ENCODE measurements around the gene KRTAP5-5. TPM values are rescaled to one million over a fixed set of nuclear protein-coding genes. Genes with fewer than 3 reads are reported as not detected.

Gene KRTAP5-5
- total and polyA plus RNA-seq, 2 experiments from 2014 or later = not detected

DNA sequence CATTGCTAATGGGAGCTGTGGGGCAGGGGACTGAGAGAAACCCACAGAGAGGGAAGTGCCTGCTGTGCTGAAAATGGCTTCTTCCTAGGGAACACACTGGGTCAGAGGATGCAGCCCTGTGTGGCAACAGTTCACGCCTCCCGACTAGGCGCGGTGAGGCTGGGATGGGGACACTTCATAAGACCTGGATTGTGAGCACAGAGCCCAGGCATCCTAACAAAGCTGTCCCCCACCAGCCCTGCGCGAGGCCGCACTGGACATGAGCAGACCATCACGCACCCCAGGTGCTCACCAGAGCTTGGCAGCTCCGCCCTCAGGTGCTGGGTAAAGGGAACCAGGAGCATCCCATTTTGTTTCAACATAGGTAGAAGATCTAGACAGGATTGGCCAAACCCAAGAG lies 5.9 kb upstream of the KRTAP5-5 start:
- peaks cover 14% of the 10 kb centered on the region for H3K27me3 Mint-ChIP-seq (ENCODE audit: insufficient read depth, low read depth, poor library complexity)
- Histone ChIP-seq H3F3A (replicated peaks; ENCODE audit: low read depth) (no peaks in the 10 kb centered on the region), H3K27ac (ENCODE audit: low read depth) (no peak overlapping the region), H3K36me3 (ENCODE audit: insufficient read depth) (no peaks in the 10 kb centered on the region), H3K4me1 (ENCODE audit: insufficient read depth) (no peaks in the 10 kb centered on the region), H3K4me3 (no peak overlapping the region), H3K79me2 (replicated peaks; ENCODE audit: insufficient read depth) (no peaks in the 10 kb centered on the region), H3K9me2 (ENCODE audit: insufficient read depth) (no peaks in the 10 kb centered on the region), H2AFZ (no peak overlapping the region), H3K27me3 (ENCODE audit: insufficient read depth) (no peaks in the 10 kb centered on the region), H4K20me1 (replicated peaks; ENCODE audit: insufficient read depth) (no peaks in the 10 kb centered on the region), H3K4me2 (no peak overlapping the region)
- ATAC-seq (peak; percentile 40; the same call in 2 of the 3 replicates), DNase-seq (ENCODE audit: low spot score) (peak; percentile 11)
- no peaks in the 10 kb centered on the region for H3K9me3 Mint-ChIP-seq
- no peak overlapping the region for H3K27ac Mint-ChIP-seq
- no peaks in the 10 kb centered on the region for H3K36me3 Mint-ChIP-seq (ENCODE audit: low read depth)
- no peak overlapping the region for H3K4me3 Mint-ChIP-seq
- TF ChIP-seq NANOG (IDR thresholded peaks at IDR 0.05; ENCODE audit: borderline replicate concordance) = no peak
- TF ChIP-seq STAT1 (IDR thresholded peaks at IDR 0.05; ENCODE audit: unreplicated experiment) = no peak
- TF ChIP-seq POLR2AphosphoS5 (IDR thresholded peaks at IDR 0.05; ENCODE audit: low read depth) = no peak
- TF ChIP-seq, protein P1, sequence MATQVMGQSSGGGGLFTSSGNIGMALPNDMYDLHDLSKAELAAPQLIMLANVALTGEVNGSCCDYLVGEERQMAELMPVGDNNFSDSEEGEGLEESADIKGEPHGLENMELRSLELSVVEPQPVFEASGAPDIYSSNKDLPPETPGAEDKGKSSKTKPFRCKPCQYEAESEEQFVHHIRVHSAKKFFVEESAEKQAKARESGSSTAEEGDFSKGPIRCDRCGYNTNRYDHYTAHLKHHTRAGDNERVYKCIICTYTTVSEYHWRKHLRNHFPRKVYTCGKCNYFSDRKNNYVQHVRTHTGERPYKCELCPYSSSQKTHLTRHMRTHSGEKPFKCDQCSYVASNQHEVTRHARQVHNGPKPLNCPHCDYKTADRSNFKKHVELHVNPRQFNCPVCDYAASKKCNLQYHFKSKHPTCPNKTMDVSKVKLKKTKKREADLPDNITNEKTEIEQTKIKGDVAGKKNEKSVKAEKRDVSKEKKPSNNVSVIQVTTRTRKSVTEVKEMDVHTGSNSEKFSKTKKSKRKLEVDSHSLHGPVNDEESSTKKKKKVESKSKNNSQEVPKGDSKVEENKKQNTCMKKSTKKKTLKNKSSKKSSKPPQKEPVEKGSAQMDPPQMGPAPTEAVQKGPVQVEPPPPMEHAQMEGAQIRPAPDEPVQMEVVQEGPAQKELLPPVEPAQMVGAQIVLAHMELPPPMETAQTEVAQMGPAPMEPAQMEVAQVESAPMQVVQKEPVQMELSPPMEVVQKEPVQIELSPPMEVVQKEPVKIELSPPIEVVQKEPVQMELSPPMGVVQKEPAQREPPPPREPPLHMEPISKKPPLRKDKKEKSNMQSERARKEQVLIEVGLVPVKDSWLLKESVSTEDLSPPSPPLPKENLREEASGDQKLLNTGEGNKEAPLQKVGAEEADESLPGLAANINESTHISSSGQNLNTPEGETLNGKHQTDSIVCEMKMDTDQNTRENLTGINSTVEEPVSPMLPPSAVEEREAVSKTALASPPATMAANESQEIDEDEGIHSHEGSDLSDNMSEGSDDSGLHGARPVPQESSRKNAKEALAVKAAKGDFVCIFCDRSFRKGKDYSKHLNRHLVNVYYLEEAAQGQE (IDR thresholded peaks at IDR 0.05; ENCODE audit: unreplicated experiment) = no peak
- TF ChIP-seq CREB1 (CRISPR knock-in tag; IDR thresholded peaks at IDR 0.05; ENCODE audit: low read depth) = no peak
- TF ChIP-seq EZH2phosphoT487 (IDR thresholded peaks at IDR 0.05; ENCODE audit: unreplicated experiment) = no peak
- TF ChIP-seq, protein P2, sequence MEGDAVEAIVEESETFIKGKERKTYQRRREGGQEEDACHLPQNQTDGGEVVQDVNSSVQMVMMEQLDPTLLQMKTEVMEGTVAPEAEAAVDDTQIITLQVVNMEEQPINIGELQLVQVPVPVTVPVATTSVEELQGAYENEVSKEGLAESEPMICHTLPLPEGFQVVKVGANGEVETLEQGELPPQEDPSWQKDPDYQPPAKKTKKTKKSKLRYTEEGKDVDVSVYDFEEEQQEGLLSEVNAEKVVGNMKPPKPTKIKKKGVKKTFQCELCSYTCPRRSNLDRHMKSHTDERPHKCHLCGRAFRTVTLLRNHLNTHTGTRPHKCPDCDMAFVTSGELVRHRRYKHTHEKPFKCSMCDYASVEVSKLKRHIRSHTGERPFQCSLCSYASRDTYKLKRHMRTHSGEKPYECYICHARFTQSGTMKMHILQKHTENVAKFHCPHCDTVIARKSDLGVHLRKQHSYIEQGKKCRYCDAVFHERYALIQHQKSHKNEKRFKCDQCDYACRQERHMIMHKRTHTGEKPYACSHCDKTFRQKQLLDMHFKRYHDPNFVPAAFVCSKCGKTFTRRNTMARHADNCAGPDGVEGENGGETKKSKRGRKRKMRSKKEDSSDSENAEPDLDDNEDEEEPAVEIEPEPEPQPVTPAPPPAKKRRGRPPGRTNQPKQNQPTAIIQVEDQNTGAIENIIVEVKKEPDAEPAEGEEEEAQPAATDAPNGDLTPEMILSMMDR (conservative IDR thresholded peaks at IDR 0.05; ENCODE audit: low read depth in 2 of 2) = no peak
- TF ChIP-seq ZNF114 (CRISPR knock-in tag; IDR thresholded peaks at IDR 0.05) = no peak
- TF ChIP-seq, protein P3, sequence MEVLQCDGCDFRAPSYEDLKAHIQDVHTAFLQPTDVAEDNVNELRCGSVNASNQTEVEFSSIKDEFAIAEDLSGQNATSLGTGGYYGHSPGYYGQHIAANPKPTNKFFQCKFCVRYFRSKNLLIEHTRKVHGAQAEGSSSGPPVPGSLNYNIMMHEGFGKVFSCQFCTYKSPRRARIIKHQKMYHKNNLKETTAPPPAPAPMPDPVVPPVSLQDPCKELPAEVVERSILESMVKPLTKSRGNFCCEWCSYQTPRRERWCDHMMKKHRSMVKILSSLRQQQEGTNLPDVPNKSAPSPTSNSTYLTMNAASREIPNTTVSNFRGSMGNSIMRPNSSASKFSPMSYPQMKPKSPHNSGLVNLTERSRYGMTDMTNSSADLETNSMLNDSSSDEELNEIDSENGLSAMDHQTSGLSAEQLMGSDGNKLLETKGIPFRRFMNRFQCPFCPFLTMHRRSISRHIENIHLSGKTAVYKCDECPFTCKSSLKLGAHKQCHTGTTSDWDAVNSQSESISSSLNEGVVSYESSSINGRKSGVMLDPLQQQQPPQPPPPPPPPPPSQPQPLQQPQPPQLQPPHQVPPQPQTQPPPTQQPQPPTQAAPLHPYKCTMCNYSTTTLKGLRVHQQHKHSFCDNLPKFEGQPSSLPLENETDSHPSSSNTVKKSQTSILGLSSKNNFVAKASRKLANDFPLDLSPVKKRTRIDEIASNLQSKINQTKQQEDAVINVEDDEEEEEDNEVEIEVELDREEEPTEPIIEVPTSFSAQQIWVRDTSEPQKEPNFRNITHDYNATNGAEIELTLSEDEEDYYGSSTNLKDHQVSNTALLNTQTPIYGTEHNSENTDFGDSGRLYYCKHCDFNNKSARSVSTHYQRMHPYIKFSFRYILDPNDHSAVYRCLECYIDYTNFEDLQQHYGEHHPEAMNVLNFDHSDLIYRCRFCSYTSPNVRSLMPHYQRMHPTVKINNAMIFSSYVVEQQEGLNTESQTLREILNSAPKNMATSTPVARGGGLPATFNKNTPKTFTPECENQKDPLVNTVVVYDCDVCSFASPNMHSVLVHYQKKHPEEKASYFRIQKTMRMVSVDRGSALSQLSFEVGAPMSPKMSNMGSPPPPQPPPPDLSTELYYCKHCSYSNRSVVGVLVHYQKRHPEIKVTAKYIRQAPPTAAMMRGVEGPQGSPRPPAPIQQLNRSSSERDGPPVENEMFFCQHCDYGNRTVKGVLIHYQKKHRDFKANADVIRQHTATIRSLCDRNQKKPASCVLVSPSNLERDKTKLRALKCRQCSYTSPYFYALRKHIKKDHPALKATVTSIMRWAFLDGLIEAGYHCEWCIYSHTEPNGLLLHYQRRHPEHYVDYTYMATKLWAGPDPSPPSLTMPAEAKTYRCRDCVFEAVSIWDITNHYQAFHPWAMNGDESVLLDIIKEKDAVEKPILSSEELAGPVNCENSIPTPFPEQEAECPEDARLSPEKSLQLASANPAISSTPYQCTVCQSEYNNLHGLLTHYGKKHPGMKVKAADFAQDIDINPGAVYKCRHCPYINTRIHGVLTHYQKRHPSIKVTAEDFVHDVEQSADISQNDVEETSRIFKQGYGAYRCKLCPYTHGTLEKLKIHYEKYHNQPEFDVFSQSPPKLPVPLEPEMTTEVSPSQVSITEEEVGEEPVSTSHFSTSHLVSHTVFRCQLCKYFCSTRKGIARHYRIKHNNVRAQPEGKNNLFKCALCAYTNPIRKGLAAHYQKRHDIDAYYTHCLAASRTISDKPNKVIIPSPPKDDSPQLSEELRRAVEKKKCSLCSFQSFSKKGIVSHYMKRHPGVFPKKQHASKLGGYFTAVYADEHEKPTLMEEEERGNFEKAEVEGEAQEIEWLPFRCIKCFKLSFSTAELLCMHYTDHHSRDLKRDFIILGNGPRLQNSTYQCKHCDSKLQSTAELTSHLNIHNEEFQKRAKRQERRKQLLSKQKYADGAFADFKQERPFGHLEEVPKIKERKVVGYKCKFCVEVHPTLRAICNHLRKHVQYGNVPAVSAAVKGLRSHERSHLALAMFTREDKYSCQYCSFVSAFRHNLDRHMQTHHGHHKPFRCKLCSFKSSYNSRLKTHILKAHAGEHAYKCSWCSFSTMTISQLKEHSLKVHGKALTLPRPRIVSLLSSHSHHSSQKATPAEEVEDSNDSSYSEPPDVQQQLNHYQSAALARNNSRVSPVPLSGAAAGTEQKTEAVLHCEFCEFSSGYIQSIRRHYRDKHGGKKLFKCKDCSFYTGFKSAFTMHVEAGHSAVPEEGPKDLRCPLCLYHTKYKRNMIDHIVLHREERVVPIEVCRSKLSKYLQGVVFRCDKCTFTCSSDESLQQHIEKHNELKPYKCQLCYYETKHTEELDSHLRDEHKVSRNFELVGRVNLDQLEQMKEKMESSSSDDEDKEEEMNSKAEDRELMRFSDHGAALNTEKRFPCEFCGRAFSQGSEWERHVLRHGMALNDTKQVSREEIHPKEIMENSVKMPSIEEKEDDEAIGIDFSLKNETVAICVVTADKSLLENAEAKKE (CRISPR knock-in tag; IDR thresholded peaks at IDR 0.05) = no peak
- no peak for TF ChIP-seq JUNB (IDR thresholded peaks at IDR 0.05; ENCODE audit: unreplicated experiment)
- no peak for TF ChIP-seq EZH2 (IDR thresholded peaks at IDR 0.05; ENCODE audit: low read depth, unreplicated experiment)
- TF ChIP-seq, protein P4, sequence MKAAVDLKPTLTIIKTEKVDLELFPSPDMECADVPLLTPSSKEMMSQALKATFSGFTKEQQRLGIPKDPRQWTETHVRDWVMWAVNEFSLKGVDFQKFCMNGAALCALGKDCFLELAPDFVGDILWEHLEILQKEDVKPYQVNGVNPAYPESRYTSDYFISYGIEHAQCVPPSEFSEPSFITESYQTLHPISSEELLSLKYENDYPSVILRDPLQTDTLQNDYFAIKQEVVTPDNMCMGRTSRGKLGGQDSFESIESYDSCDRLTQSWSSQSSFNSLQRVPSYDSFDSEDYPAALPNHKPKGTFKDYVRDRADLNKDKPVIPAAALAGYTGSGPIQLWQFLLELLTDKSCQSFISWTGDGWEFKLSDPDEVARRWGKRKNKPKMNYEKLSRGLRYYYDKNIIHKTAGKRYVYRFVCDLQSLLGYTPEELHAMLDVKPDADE (IDR thresholded peaks at IDR 0.05) = no peak
- no peak for TF ChIP-seq ZNF331 (CRISPR knock-in tag; IDR thresholded peaks at IDR 0.05; ENCODE audit: low read depth)
- H3K4me1 Mint-ChIP-seq = peaks cover 6% of the 10 kb centered on the region
